Measurements from ENCODE around the gene LRFN3. TPM values are rescaled to one million over a fixed set of nuclear protein-coding genes. Genes with fewer than 3 reads are reported as not detected.

Gene LRFN3
- total and polyA plus RNA-seq, 10 of the 15 experiments (the other 5 are each of a cell fraction or from before 2014, with no cell fraction given) = 0.02 to 7.3 (median 2.0) TPM; not detected in 1

GRCh38 chr19:35940078-35940775 is 4.1 kb downstream of the LRFN3 start:
- TF ChIP-seq ASH2L (IDR thresholded peaks at IDR 0.05; ENCODE audit: borderline replicate concordance, low read depth) = no peak
- no peak for TF ChIP-seq NFXL1 (IDR thresholded peaks at IDR 0.05; ENCODE audit: borderline replicate concordance)
- no peak for TF ChIP-seq SMC3 (IDR thresholded peaks at IDR 0.05; ENCODE audit: borderline replicate concordance, low read length)
- TF ChIP-seq GABPA (IDR thresholded peaks at IDR 0.05; ENCODE audit: low read depth) = no peak
- TF ChIP-seq FOXK2 (IDR thresholded peaks at IDR 0.05) = no peak
- TF ChIP-seq BACH1 (IDR thresholded peaks at IDR 0.05; ENCODE audit: borderline replicate concordance) = no peak
- TF ChIP-seq, protein P1, sequence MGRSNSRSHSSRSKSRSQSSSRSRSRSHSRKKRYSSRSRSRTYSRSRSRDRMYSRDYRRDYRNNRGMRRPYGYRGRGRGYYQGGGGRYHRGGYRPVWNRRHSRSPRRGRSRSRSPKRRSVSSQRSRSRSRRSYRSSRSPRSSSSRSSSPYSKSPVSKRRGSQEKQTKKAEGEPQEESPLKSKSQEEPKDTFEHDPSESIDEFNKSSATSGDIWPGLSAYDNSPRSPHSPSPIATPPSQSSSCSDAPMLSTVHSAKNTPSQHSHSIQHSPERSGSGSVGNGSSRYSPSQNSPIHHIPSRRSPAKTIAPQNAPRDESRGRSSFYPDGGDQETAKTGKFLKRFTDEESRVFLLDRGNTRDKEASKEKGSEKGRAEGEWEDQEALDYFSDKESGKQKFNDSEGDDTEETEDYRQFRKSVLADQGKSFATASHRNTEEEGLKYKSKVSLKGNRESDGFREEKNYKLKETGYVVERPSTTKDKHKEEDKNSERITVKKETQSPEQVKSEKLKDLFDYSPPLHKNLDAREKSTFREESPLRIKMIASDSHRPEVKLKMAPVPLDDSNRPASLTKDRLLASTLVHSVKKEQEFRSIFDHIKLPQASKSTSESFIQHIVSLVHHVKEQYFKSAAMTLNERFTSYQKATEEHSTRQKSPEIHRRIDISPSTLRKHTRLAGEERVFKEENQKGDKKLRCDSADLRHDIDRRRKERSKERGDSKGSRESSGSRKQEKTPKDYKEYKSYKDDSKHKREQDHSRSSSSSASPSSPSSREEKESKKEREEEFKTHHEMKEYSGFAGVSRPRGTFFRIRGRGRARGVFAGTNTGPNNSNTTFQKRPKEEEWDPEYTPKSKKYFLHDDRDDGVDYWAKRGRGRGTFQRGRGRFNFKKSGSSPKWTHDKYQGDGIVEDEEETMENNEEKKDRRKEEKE (IDR thresholded peaks at IDR 0.05) = no peak
- TF ChIP-seq, protein P2, sequence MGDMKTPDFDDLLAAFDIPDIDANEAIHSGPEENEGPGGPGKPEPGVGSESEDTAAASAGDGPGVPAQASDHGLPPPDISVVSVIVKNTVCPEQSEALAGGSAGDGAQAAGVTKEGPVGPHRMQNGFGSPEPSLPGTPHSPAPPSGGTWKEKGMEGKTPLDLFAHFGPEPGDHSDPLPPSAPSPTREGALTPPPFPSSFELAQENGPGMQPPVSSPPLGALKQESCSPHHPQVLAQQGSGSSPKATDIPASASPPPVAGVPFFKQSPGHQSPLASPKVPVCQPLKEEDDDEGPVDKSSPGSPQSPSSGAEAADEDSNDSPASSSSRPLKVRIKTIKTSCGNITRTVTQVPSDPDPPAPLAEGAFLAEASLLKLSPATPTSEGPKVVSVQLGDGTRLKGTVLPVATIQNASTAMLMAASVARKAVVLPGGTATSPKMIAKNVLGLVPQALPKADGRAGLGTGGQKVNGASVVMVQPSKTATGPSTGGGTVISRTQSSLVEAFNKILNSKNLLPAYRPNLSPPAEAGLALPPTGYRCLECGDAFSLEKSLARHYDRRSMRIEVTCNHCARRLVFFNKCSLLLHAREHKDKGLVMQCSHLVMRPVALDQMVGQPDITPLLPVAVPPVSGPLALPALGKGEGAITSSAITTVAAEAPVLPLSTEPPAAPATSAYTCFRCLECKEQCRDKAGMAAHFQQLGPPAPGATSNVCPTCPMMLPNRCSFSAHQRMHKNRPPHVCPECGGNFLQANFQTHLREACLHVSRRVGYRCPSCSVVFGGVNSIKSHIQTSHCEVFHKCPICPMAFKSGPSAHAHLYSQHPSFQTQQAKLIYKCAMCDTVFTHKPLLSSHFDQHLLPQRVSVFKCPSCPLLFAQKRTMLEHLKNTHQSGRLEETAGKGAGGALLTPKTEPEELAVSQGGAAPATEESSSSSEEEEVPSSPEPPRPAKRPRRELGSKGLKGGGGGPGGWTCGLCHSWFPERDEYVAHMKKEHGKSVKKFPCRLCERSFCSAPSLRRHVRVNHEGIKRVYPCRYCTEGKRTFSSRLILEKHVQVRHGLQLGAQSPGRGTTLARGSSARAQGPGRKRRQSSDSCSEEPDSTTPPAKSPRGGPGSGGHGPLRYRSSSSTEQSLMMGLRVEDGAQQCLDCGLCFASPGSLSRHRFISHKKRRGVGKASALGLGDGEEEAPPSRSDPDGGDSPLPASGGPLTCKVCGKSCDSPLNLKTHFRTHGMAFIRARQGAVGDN (IDR thresholded peaks at IDR 0.05) = no peak
- TF ChIP-seq BHLHE40 (IDR thresholded peaks at IDR 0.05; ENCODE audit: borderline replicate concordance in 1 of 2, low read depth in 2 of 2, low read length in 1 of 2) = no peak
- TF ChIP-seq TARDBP (IDR thresholded peaks at IDR 0.05; ENCODE audit: borderline replicate concordance) = no peak
- TF ChIP-seq NFYB (IDR thresholded peaks at IDR 0.05; ENCODE audit: insufficient read depth, low read depth, low read length) = no peak
- TF ChIP-seq, protein P3, sequence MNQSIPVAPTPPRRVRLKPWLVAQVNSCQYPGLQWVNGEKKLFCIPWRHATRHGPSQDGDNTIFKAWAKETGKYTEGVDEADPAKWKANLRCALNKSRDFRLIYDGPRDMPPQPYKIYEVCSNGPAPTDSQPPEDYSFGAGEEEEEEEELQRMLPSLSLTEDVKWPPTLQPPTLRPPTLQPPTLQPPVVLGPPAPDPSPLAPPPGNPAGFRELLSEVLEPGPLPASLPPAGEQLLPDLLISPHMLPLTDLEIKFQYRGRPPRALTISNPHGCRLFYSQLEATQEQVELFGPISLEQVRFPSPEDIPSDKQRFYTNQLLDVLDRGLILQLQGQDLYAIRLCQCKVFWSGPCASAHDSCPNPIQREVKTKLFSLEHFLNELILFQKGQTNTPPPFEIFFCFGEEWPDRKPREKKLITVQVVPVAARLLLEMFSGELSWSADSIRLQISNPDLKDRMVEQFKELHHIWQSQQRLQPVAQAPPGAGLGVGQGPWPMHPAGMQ (IDR thresholded peaks at IDR 0.05; ENCODE audit: borderline replicate concordance) = no peak
- no peak for TF ChIP-seq NFYA (IDR thresholded peaks at IDR 0.05; ENCODE audit: borderline replicate concordance, low read depth, low read length)
- Histone ChIP-seq H3K79me2 (ENCODE audit: control insufficient read depth, insufficient read depth, low read length) (no peaks in the 10 kb centered on the region), H3K27ac (ENCODE audit: control insufficient read depth, insufficient read depth) (no peak overlapping the region), H3K36me3 (ENCODE audit: control insufficient read depth in 2 of 2, insufficient read depth in 2 of 2, low read length in 1 of 2) (no peaks in the 10 kb centered on the region), H3K9me3 (replicated peaks; ENCODE audit: control insufficient read depth, insufficient read depth, low read length) (no peaks in the 10 kb centered on the region), H2AFZ (ENCODE audit: control insufficient read depth, low read depth, low read length) (no peak overlapping the region), H3K9ac (ENCODE audit: control insufficient read depth, insufficient read depth, low read length) (no peak overlapping the region), H3K4me3 (no peak overlapping the region), H3K4me2 (ENCODE audit: control insufficient read depth, insufficient read depth) (no peak overlapping the region), H3K27me3 (replicated peaks in 1 of 2; ENCODE audit: control insufficient read depth in 2 of 2, insufficient read depth in 2 of 2, low read length in 1 of 2) (no peaks in the 10 kb centered on the region; a peak in 1 of 4 replicates), H4K20me1 (ENCODE audit: control insufficient read depth, insufficient read depth) (no peaks in the 10 kb centered on the region), H3K4me1 (ENCODE audit: control insufficient read depth, insufficient read depth, low read length) (no peaks in the 10 kb centered on the region)
- in situ Hi-C loops (cut with MboI) = no loop called here
- intact Hi-C loops (cut with micrococcal nuclease; ENCODE audit: unreplicated experiment) = no loop called here
- ChIA-PET SMC1A (ENCODE audit: uncharacterized antibody, unreplicated experiment) (no interaction called here), RAD21 (ENCODE audit: unreplicated experiment) (no interaction called here), POLR2A (no interaction called here), CTCF (no interaction called here)
- DNase-seq (ENCODE audit: low read depth, low spot score) = no peak
- BruUV-seq (replicated peaks) = no TSS peak
- 92% methylated on average over 37 of the region's 51 CpGs for WGBS (ENCODE audit: insufficient coverage, insufficient replicate concordance, low lambda C conversion rate, missing lambda C conversion rate)
- FAIRE-seq = no peak
- no peak for ATAC-seq

Measured in GM12878 (cell line).